GM21515 (cell line): ENCODE data around the gene GRIK1.
"Not testable (repeated sequence)": the region's sequence is repeated elsewhere in the genome, so short reads cannot be mapped to it uniquely, and the experiment has no call there.

Experiments
- ATAC-seq: cut with Tn5 transposase; IDR thresholded peaks from one replicate; pipeline ENCODE4 v1.9.1; 2021; ENCODE audit not compliant: unreplicated experiment

GRIK1 gene

GRCh38 chr21:29939924-29940275 is at the start of gene GRIK1:
TSS of gene GRIK1 (minus strand) at chr21:29939996.
- no peak for ATAC-seq

GRCh38 chr21:29987762-29988161 is 48.0 kb upstream of the GRIK1 start:
- ATAC-seq: no peak

GRCh38 chr21:29985866-29986265 is 46.1 kb upstream of the GRIK1 start:
- no peak for ATAC-seq

GRCh38 chr21:29979043-29979442 is 39.2 kb upstream of the GRIK1 start:
- ATAC-seq: no peak

- ATAC-seq: no peak
Measured at GRCh38 chr21:29975776-29976175, 36.0 kb upstream of the GRIK1 start.

GRCh38 chr21:29973258-29973657 is 33.5 kb upstream of the GRIK1 start:
- ATAC-seq: no peak

- no peak for ATAC-seq
Measured at GRCh38 chr21:29961291-29962027, 21.7 kb upstream of the GRIK1 start.

- ATAC-seq: no peak
Measured at GRCh38 chr21:29958551-29958950, 18.8 kb upstream of the GRIK1 start.

GRCh38 chr21:29958035-29958434 is 18.2 kb upstream of the GRIK1 start:
- not testable (repeated sequence) for ATAC-seq

GRCh38 chr21:29953690-29954089 is 13.9 kb upstream of the GRIK1 start:
- ATAC-seq: no peak

GRCh38 chr21:29953072-29953471 is 13.3 kb upstream of the GRIK1 start:
- ATAC-seq: no peak

- ATAC-seq: no peak
Measured at GRCh38 chr21:29951911-29952310, 12.1 kb upstream of the GRIK1 start.

GRCh38 chr21:29949991-29950390 is 10.2 kb upstream of the GRIK1 start:
- no peak for ATAC-seq

- no peak for ATAC-seq
Measured at GRCh38 chr21:29947119-29947518, 7.3 kb upstream of the GRIK1 start.

- no peak for ATAC-seq
Measured at GRCh38 chr21:29943885-29944284, 4.1 kb upstream of the GRIK1 start.

GRCh38 chr21:29942034-29942433 is 2.2 kb upstream of the GRIK1 start:
- no peak for ATAC-seq

- ATAC-seq: no peak
Measured at GRCh38 chr21:29940991-29941390, 1.2 kb upstream of the GRIK1 start.

- ATAC-seq: no peak
Measured at GRCh38 chr21:29940361-29940760, 565 bp upstream of the GRIK1 start.

- no peak for ATAC-seq
Measured at GRCh38 chr21:29939104-29939923, 482 bp downstream of the GRIK1 start.

- no peak for ATAC-seq
Measured at GRCh38 chr21:29938776-29939103, 1.1 kb downstream of the GRIK1 start.

- ATAC-seq: no peak
Measured at GRCh38 chr21:29933088-29933487, 6.7 kb downstream of the GRIK1 start.

GRCh38 chr21:29928537-29928936 is 11.3 kb downstream of the GRIK1 start:
- ATAC-seq: no peak

GRCh38 chr21:29920938-29921337 is 18.9 kb downstream of the GRIK1 start:
- no peak for ATAC-seq
